ENCODE measurements around the gene KLF2.
"Not testable (repeated sequence)": the region's sequence is repeated elsewhere in the genome, so short reads cannot be mapped to it uniquely, and the experiment has no call there.

Gene KLF2

DNA sequence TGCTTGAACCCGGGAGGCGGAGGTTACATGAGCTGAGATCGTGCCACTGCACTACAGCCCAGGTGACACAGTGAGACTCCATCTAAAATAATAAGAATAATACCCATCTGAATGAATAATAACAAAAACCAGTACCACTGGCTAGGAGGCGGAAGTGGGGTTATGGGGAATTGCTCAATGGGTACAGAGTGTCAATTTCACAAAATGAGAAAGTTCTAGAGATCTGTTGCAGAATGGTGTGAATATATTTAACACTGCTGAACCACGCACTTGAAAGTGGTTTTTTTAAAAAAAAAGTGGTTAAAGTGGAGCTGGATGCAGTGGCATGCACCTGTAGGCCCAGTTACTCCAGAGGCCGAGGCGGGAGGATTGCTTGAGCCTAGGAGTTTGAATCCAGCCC lies 18.5 kb downstream of the KLF2 start:
- no peak overlapping the region for H3K4me3 ChIP-seq (ENCODE audit: low read length)
- TF ChIP-seq, protein P1, sequence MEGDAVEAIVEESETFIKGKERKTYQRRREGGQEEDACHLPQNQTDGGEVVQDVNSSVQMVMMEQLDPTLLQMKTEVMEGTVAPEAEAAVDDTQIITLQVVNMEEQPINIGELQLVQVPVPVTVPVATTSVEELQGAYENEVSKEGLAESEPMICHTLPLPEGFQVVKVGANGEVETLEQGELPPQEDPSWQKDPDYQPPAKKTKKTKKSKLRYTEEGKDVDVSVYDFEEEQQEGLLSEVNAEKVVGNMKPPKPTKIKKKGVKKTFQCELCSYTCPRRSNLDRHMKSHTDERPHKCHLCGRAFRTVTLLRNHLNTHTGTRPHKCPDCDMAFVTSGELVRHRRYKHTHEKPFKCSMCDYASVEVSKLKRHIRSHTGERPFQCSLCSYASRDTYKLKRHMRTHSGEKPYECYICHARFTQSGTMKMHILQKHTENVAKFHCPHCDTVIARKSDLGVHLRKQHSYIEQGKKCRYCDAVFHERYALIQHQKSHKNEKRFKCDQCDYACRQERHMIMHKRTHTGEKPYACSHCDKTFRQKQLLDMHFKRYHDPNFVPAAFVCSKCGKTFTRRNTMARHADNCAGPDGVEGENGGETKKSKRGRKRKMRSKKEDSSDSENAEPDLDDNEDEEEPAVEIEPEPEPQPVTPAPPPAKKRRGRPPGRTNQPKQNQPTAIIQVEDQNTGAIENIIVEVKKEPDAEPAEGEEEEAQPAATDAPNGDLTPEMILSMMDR (IDR thresholded peaks at IDR 0.05; ENCODE audit: insufficient read depth, low read depth, low read length, missing control alignments) = no peak
- no peak for DNase-seq (ENCODE audit: low read depth)

DNA sequence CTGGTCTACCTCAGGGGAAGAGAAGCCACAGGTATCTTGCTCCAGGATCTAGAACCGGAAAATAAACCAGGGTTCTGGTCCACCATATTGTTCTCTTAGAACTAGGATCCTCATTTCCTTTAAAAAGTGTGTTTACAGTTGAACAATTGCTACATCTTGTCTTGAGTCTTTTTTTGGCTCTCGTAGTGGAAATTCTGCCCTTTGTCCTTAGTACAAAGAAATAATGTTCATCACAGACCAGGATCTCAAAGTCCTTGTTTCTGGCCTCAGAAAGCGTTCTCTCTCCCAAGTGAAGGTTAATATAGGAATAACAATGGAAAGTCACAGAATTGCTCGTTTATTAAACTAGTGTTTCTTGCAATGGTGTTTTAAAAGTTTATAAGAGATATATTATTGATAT lies 20.8 kb downstream of the KLF2 start:
- no peak overlapping the region for H3K4me3 ChIP-seq (ENCODE audit: low read length)
- DNase-seq (ENCODE audit: low read depth) = no peak

DNA sequence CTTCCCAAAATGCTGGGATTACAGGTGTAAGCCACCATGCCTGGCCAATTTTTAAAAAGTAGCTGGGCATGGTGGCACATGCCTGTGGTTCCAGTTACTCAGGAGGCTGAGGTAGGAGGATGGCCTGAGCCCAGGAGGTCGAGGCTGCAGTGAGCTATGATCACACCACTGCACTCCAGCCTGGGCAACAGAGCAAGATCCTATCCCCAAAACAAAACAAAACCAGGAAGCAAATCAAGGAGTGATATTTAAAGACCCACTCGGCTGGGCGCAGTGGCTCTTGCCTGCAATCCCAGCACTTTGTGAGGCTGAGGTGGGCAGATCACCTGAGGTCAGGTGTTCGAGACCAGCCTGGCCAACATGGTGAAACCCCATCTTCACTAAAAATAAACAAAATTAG lies 22.5 kb downstream of the KLF2 start:
- not testable (repeated sequence) for H3K4me3 ChIP-seq (ENCODE audit: low read length); DNase-seq (ENCODE audit: low read depth)

More for the DNA sequence above, 20.8 kb downstream of the KLF2 start:
- TF ChIP-seq, protein P1 (IDR thresholded peaks at IDR 0.05; ENCODE audit: insufficient read depth, low read depth, low read length, missing control alignments) = no peak

DNA sequence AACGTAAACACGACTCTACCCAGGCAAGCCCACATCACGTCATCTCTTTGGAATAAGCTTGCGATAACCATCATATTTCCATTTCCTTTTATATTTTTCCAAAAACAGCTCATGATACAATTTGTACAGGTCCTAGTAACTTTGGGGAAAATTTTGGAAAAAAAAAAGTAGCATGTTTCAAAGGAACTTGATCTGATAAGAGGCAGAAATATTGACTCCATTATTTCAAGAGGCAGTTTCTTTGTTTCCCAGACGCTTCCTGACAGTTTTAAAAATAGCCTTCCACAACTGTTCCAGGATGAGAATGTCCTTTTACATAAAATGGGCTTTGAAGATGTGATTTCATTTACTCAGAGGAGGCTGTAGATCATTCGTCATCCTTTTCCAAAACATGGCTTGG lies 23.1 kb downstream of the KLF2 start:
- TF ChIP-seq, protein P1 (IDR thresholded peaks at IDR 0.05; ENCODE audit: insufficient read depth, low read depth, low read length, missing control alignments) = no peak
- no peak for DNase-seq (ENCODE audit: low read depth)

DNA sequence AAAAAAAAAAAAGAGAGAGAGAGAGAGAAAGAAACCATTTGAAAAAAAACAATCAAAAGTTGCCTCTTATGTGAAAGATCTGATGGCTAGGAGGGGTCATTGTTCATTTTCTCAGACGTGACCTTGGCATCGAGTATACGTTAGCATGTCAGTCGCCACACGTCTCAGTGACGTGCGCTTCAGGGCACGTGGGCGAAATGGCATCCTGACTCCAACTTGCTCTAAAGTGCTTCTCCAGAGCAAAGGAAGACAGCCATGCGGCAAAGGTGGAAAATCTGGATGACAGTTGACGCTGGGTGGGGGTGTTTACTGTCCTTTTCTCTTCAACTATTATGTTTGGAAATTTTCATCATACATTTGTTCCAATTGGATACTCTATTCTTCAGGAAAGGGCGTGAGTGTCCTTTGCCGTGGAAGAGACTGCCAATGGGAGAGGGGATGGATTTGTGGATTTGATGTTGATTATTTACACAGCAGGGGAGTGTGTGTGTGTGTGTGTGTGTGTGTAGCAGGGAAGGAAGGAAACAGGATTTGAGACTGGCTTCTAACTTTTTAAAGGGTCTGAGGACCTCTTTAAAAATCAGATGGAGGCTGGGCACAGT lies 25.0 kb downstream of the KLF2 start:
- no peak overlapping the region for H3K4me3 ChIP-seq (ENCODE audit: low read length)
- TF ChIP-seq, protein P1 (IDR thresholded peaks at IDR 0.05; ENCODE audit: insufficient read depth, low read depth, low read length, missing control alignments) = no peak
- no peak for DNase-seq (ENCODE audit: low read depth)

More for the DNA sequence above, 23.1 kb downstream of the KLF2 start:
- no peak overlapping the region for H3K4me3 ChIP-seq (ENCODE audit: low read length)

DNA sequence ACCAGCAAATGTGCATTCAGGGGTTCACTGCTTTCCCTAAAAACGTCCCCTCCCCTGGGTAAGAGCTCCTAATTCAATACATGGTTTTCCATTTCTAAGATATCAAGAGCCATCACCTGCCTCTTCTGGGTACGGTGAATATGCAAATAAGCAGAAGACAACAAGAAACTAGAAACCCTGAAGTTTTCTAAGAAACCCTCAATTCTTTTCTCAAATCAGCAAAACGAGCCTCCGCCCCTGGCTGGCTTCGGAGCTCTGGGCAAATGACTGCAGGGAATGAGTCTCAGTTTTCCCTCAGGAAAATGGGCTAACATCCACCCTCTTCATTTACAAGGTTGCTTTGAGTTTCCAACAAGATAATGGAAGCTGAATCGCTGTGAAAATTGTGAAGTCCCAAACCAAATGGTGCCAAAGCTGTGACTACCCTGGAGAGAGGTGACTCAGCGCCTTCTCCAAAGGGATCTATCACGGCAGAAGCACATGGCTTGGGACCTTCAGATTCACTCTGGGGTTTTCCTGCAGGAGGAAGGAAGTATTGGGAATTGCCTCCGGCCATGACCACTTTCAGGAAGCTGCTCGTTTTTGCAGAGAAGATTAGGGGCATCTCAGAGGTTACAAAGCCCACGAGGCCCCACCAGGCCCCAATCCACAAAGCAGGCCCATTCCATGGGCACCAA lies 26.6 kb downstream of the KLF2 start:
- TF ChIP-seq, protein P1 (IDR thresholded peaks at IDR 0.05; ENCODE audit: insufficient read depth, low read depth, low read length, missing control alignments) = no peak
- H3K4me3 ChIP-seq (ENCODE audit: low read length) = no peak overlapping the region
- DNase-seq (ENCODE audit: low read depth) = no peak

DNA sequence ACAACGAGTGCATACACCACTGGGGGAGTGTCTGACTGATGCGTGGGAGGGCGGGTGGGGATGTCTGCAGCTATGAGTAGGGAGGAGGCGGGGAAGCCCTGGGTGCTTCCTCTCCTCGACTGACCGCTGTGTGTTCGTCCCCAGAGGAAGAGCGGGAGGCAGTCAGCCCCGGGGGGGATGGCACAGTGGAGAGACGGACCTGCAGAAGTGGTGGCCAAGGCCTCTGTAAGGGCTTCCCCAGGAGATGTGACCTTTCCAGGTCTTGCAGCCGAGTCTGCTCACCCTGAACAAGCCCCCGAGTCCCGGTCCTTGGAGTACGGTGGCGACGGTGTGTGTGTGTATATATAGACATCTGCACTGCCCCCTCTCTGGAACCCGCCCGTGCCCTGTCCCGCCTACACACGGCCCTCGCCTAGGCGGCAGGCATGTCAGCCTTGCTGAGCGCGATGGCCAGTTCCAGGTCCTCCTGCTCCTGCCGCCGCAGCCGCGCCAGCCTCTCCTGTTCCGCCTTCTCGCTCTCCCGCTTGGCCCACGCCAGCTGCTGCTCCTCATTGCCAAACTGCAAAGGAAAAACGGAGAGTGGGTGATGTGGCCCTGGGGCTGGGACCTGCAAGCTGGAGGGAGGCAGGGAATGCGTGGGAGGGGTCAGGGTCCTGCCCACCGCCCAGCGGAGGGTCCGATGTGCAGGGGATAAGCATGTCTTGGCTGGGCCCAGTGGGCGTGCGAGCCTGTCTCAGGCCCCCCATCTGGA lies 30.8 kb downstream of the KLF2 start:
- no peak overlapping the region for H3K4me3 ChIP-seq (ENCODE audit: low read length)
- no peak for DNase-seq (ENCODE audit: low read depth)
- TF ChIP-seq, protein P1 (IDR thresholded peaks at IDR 0.05; ENCODE audit: insufficient read depth, low read depth, low read length, missing control alignments) = no peak

Measured in epithelial cell of esophagus (primary cell).